Glutamatergic neuron (in vitro differentiated cells): Measurements from ENCODE around the gene SYNE1. TPM values are rescaled to one million over a fixed set of nuclear protein-coding genes. Genes with fewer than 3 reads are reported as not detected.
"Not testable (repeated sequence)": the region's sequence is repeated elsewhere in the genome, so short reads cannot be mapped to it uniquely, and the experiment has no call there.

Source experiments
- DNase-seq: peaks from one replicate; pipeline ENCODE4 v3.0.0; 2022
- H3K27ac Mint-ChIP-seq: one replicate; pipeline ENCODE4 v1.8.0; 2020; ENCODE audit warnings: mild to moderate bottlenecking, mixed read lengths, inconsistent platforms; ENCODE audit not compliant: unreplicated experiment
- H3K27me3 Mint-ChIP-seq: one replicate; pipeline ENCODE4 v1.8.0; 2020; ENCODE audit warnings: mild to moderate bottlenecking, moderate library complexity, mixed read lengths, inconsistent platforms; ENCODE audit not compliant: unreplicated experiment
- H3K36me3 Mint-ChIP-seq: one replicate; pipeline ENCODE4 v1.8.0; 2020; ENCODE audit warnings: mild to moderate bottlenecking, mixed read lengths, inconsistent platforms; ENCODE audit not compliant: unreplicated experiment
- H3K4me1 Mint-ChIP-seq: one replicate; pipeline ENCODE4 v1.8.0; 2020; ENCODE audit warnings: mild to moderate bottlenecking, low read depth, mixed read lengths, inconsistent platforms; ENCODE audit not compliant: unreplicated experiment
- H3K4me3 Mint-ChIP-seq: one replicate; pipeline ENCODE4 v1.8.0; 2020; ENCODE audit warnings: mild to moderate bottlenecking, mixed read lengths, inconsistent platforms; ENCODE audit not compliant: unreplicated experiment
- H3K9me3 Mint-ChIP-seq: one replicate; pipeline ENCODE4 v1.8.0; 2020; ENCODE audit warnings: mild to moderate bottlenecking, moderate library complexity, mixed read lengths, inconsistent platforms; ENCODE audit not compliant: unreplicated experiment
- CTCF ChIP-seq: fragments of 200-600 bp; sonication (generic); IDR thresholded peaks from one replicate; pipeline ENCODE4 v1.5.0; 2021; ENCODE audit not compliant: partially characterized antibody, unreplicated experiment
- total RNA-seq: library from RNA; stranded (reverse); fragmentation: NEBNext Ultra II Directional; extraction: Animal tissue kit (Norgen Biotek cat#: 25700); gene quantifications from one replicate; pipeline ENCODE4 v1.2.1, GENCODE V29; 2021; ENCODE audit not compliant: unreplicated experiment

SYNE1 gene
- total RNA-seq, 1 donor from 2014 or later = 23.4 TPM

- Mint-ChIP-seq H3K27ac (no peak overlapping the region), H3K27me3 (no peaks in the 10 kb centered on the region), H3K4me1 (peaks cover 4% of the 10 kb centered on the region), H3K36me3 (peaks cover under 1% of the 10 kb centered on the region), H3K9me3 (no peaks in the 10 kb centered on the region), H3K4me3 (no peak overlapping the region)
- no peak for DNase-seq
- no peak for TF ChIP-seq CTCF
Measured at GRCh38 chr6:152563177-152563576, 74.0 kb downstream of the SYNE1 start.

- H3K27me3 Mint-ChIP-seq, H3K4me1 Mint-ChIP-seq, H3K9me3 Mint-ChIP-seq, H3K27ac Mint-ChIP-seq, H3K4me3 Mint-ChIP-seq, DNase-seq: not testable (repeated sequence)
- peaks cover 10% of the 10 kb centered on the region for H3K36me3 Mint-ChIP-seq
Measured at GRCh38 chr6:152558798-152559197, 78.4 kb downstream of the SYNE1 start.

DNA sequence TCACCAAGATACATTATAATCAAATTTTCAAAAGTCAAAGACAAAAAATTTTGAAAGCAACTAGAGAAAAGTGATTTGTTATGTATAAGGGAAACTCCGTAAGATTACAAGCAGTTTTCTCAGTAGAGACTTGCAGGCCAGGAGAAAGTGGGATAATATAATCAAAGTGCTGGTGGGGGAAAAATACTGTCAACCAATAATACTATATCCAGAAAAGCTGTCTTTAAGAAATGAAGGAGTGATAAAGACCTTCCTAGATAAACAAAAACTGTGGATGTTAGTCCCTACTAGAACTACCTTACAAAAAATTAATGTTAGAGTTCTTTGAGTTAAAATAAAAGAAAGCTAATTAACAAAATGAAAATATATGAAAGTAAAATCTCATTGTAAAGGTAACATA, 79.7 kb downstream of the SYNE1 start:
- H3K4me1 Mint-ChIP-seq = no peaks in the 10 kb centered on the region
- TF ChIP-seq CTCF = no peak
- H3K27ac Mint-ChIP-seq = no peak overlapping the region
- no peak for DNase-seq
- H3K9me3 Mint-ChIP-seq = no peaks in the 10 kb centered on the region
- H3K4me3 Mint-ChIP-seq = no peak overlapping the region
- no peaks in the 10 kb centered on the region for H3K27me3 Mint-ChIP-seq
- peaks cover 10% of the 10 kb centered on the region for H3K36me3 Mint-ChIP-seq

DNA sequence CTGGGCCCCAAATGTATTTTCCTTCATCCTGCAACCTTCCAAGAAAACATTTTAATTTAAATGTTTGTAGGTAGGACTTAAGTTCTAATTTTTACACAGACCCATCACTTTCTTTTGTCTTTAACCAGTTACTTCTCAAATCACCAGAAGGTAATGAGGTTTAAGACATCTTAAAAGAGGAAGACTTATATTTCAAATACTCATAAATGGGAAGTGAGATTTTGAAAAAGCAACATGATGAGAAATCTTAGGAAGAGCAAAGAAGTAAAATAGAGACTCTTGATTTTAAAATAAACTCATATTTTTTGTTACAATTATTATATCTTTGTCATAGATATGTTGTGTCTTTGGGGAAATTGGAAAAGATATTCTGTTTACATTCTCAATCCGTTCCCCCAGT, 82.3 kb downstream of the SYNE1 start:
- no peak for TF ChIP-seq CTCF
- Mint-ChIP-seq H3K27me3 (no peaks in the 10 kb centered on the region), H3K27ac (no peak overlapping the region), H3K36me3 (peaks cover 10% of the 10 kb centered on the region), H3K4me3 (no peak overlapping the region), H3K4me1 (no peaks in the 10 kb centered on the region), H3K9me3 (no peaks in the 10 kb centered on the region)
- DNase-seq = no peak

GRCh38 chr6:152552616-152553209, 84.4 kb downstream of the SYNE1 start:
- TF ChIP-seq CTCF = peak; percentile 73
- no peak overlapping the region for H3K4me3 Mint-ChIP-seq
- no peaks in the 10 kb centered on the region for H3K27me3 Mint-ChIP-seq
- H3K27ac Mint-ChIP-seq = no peak overlapping the region
- no peaks in the 10 kb centered on the region for H3K4me1 Mint-ChIP-seq
- H3K36me3 Mint-ChIP-seq = peaks cover 5% of the 10 kb centered on the region
- no peaks in the 10 kb centered on the region for H3K9me3 Mint-ChIP-seq
- peak; percentile 73 for DNase-seq

GRCh38 chr6:152543519-152543918, 93.6 kb downstream of the SYNE1 start:
- H3K27ac Mint-ChIP-seq = no peak overlapping the region
- no peaks in the 10 kb centered on the region for H3K27me3 Mint-ChIP-seq
- no peaks in the 10 kb centered on the region for H3K9me3 Mint-ChIP-seq
- no peaks in the 10 kb centered on the region for H3K4me1 Mint-ChIP-seq
- peaks cover 4% of the 10 kb centered on the region for H3K36me3 Mint-ChIP-seq
- H3K4me3 Mint-ChIP-seq = no peak overlapping the region
- DNase-seq = no peak
- TF ChIP-seq CTCF = no peak
